GM12891 (cell line): ENCODE results near the gene CHPF2.

Experiments
- DNase-seq: peaks from one replicate; pipeline ENCODE4 v3.0.0; 2011; ENCODE audit warnings: low spot score; ENCODE audit not compliant: insufficient read length
- FAIRE-seq: peaks from 2 replicates; lab custom pipeline; 2011; peaks lifted over from hg19 to GRCh38; lab: Jason Lieb, UNC
- PAX5 ChIP-seq: IDR thresholded peaks from 2 replicates; pipeline ENCODE4 v1.6.1; 2011; ENCODE audit warnings: low read length, moderate library complexity, mild to moderate bottlenecking; ENCODE audit not compliant: insufficient read depth, severe bottlenecking
- POLR2A ChIP-seq: IDR thresholded peaks from 2 replicates; pipeline ENCODE4 v1.6.1; 2011; ENCODE audit warnings: low read depth, low read length, control low read depth
- POLR2AphosphoS5 ChIP-seq: IDR thresholded peaks from 2 replicates; pipeline ENCODE4 v1.6.1; 2011; ENCODE audit warnings: low read depth, low read length, control low read depth
- POU2F2 ChIP-seq: IDR thresholded peaks from 2 replicates; pipeline ENCODE4 v1.6.1; 2011; ENCODE audit warnings: low read depth, mild to moderate bottlenecking, control low read depth, low read length, moderate library complexity
- SPI1 ChIP-seq: IDR thresholded peaks from 2 replicates; pipeline ENCODE4 v1.6.1; 2011; ENCODE audit warnings: low read depth, low read length, control low read depth
- TAF1 ChIP-seq: IDR thresholded peaks from 2 replicates; pipeline ENCODE4 v1.6.1; 2011; ENCODE audit warnings: low read depth, low read length, control low read depth

The CHPF2 gene

GRCh38 chr7:151231080-151231479 is 1.2 kb upstream of the CHPF2 start:
- FAIRE-seq, result no peak
- no peak for DNase-seq
- TF ChIP-seq SPI1 (no peak), PAX5 (no peak), POLR2AphosphoS5 (no peak), POU2F2 (no peak), POLR2A (no peak), TAF1 (no peak)

- DNase-seq (peak; percentile 65), FAIRE-seq (peak; percentile 52)
- TF ChIP-seq POLR2A, result no peak
- no peak for TF ChIP-seq PAX5
- TF ChIP-seq POLR2AphosphoS5, result 0 out of 2 replicates have a peak, but pooled peaks have one; percentile 30
- TF ChIP-seq POU2F2, result no peak
- peak; percentile 29; the same call in 1 of the 2 replicates for TF ChIP-seq TAF1
Measured at GRCh38 chr7:151232917-151233701, 826 bp downstream of the CHPF2 start.

- DNase-seq (no peak), FAIRE-seq (no peak)
- TF ChIP-seq TAF1 (no peak), POLR2AphosphoS5 (no peak), PAX5 (no peak), SPI1 (no peak), POU2F2 (no peak), POLR2A (no peak)
Measured at GRCh38 chr7:151233804-151234203, 1.5 kb downstream of the CHPF2 start.

- no peak for TF ChIP-seq POLR2AphosphoS5
- no peak for TF ChIP-seq POU2F2
- no peak for TF ChIP-seq PAX5
- no peak for TF ChIP-seq POLR2A
- no peak for TF ChIP-seq TAF1
- no peak for TF ChIP-seq SPI1
- DNase-seq (no peak), FAIRE-seq (no peak)
Measured at GRCh38 chr7:151235091-151235787, 3.0 kb downstream of the CHPF2 start.

GRCh38 chr7:151236406-151236805 is 4.1 kb downstream of the CHPF2 start:
- FAIRE-seq, result no peak
- DNase-seq, result no peak
- no peak for TF ChIP-seq PAX5
- TF ChIP-seq POU2F2, result no peak
- no peak for TF ChIP-seq TAF1
- no peak for TF ChIP-seq POLR2AphosphoS5
- TF ChIP-seq POLR2A, result no peak
- no peak for TF ChIP-seq SPI1

- DNase-seq (no peak), FAIRE-seq (no peak)
- TF ChIP-seq PAX5 (no peak), POU2F2 (no peak), POLR2AphosphoS5 (no peak), TAF1 (no peak), SPI1 (no peak), POLR2A (no peak; the same call in 1 of the 2 replicates)
Measured at GRCh38 chr7:151237244-151238189, 5.2 kb downstream of the CHPF2 start.

- FAIRE-seq, result no peak
- DNase-seq, result no peak
- no peak for TF ChIP-seq POU2F2
- TF ChIP-seq POLR2AphosphoS5, result no peak
- no peak for TF ChIP-seq POLR2A
- TF ChIP-seq SPI1, result no peak
- TF ChIP-seq PAX5, result no peak
- no peak for TF ChIP-seq TAF1
Measured at GRCh38 chr7:151238190-151238810, 6.0 kb downstream of the CHPF2 start.
